Measurements from ENCODE around the gene MRPL9. TPM values are rescaled to one million over a fixed set of nuclear protein-coding genes. Genes with fewer than 3 reads are reported as not detected.
A peak's percentile ranks its signal among the peaks of the same experiment; 100 is the strongest.

Gene MRPL9
- 92.1 and 119 TPM in 2 replicates for total RNA-seq

DNA sequence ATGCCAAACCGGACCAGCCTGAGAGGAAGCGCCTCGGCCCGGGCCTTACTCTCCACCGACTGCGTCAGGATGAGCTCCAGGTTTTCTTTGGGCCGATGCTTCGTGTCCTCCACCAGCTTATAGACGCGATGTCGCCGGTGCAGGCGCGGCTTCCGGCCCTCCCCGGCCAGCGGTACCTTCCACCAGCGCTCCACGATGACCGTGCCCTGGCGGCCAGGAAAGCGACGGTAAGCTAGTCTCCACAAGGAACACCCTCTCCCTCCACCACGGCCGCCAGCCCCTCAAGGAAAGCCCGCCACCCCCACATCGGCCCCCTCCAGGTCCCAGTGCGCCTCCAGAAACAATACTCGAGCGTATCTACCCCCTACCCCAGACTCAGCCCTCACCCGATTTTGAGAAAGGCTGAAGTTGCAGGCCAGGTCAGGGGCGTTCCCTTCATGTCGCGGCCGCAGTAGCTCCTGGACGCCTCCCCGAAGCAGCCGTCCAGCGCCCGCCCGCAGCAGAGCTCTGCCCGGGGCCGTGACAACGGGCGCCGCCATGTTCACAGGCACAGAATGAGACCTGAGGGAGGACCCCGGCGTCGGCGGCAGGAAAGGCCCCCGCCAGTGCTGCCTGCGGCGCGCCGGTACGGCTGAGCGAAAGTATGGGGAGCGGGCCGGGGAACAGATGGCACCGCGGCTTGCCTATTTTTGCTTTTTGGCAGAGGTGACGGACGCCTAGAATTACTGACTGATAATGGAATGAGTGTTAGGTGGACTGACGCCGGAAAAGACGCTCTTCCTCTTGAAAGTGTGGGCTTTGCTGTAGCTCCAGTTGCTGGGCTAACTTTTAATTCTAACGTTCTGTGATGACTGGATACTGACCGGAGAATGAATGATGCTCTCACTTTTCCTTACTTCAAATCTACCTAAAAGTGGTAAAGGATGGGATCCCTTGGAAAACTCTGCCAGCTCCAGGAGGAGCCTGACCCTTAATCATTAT is at the start of gene MRPL9:
Gene MRPL9 (minus strand): TSS at position 556 of the 981 bp plus-strand sequence. CDS start 17 bp downstream, at position 539.
- DNase-seq (ENCODE audit: low read depth) = peak; percentile 21
- Histone ChIP-seq H3K36me3 (ENCODE audit: control insufficient read depth, insufficient read depth, low read length) (peaks cover 1% of the 10 kb centered on the region), H3K27me3 (ENCODE audit: control insufficient read depth, insufficient read depth, low read length) (no peaks in the 10 kb centered on the region), H3K4me3 (ENCODE audit: low read depth, low read length) (peak within 1 kb of the TSS; percentile 84)
- TF ChIP-seq, protein P1, sequence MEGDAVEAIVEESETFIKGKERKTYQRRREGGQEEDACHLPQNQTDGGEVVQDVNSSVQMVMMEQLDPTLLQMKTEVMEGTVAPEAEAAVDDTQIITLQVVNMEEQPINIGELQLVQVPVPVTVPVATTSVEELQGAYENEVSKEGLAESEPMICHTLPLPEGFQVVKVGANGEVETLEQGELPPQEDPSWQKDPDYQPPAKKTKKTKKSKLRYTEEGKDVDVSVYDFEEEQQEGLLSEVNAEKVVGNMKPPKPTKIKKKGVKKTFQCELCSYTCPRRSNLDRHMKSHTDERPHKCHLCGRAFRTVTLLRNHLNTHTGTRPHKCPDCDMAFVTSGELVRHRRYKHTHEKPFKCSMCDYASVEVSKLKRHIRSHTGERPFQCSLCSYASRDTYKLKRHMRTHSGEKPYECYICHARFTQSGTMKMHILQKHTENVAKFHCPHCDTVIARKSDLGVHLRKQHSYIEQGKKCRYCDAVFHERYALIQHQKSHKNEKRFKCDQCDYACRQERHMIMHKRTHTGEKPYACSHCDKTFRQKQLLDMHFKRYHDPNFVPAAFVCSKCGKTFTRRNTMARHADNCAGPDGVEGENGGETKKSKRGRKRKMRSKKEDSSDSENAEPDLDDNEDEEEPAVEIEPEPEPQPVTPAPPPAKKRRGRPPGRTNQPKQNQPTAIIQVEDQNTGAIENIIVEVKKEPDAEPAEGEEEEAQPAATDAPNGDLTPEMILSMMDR (IDR thresholded peaks at IDR 0.05; ENCODE audit: insufficient read depth, low read length, poor library complexity, severe bottlenecking) = no peak

DNA sequence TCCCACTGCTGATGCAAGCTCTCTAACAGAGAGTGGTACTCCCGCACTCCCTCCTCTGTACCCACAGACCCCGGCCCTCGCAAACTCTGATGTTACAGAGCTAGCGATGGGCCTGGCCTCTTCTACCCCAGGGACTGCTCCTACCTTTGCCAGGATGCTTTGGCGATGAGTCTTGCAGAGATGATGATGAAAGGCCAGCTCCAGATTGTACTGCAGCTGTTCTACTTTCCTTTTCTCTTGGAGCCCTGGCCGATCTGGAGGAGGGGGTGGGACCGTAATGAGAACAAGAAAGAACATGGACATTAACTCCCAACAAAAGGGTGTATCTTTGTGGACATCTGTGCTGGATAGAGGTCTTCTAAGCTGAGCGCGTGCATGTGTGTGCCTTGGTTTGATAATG is 47.9 kb upstream of the MRPL9 start:
- Histone ChIP-seq H3K27me3 (ENCODE audit: control insufficient read depth, insufficient read depth, low read length) (peaks cover 26% of the 10 kb centered on the region), H3K36me3 (ENCODE audit: control insufficient read depth, insufficient read depth, low read length) (no peaks in the 10 kb centered on the region), H3K4me3 (ENCODE audit: low read depth, low read length) (no peak overlapping the region)
- TF ChIP-seq, protein P1 (IDR thresholded peaks at IDR 0.05; ENCODE audit: insufficient read depth, low read length, poor library complexity, severe bottlenecking) = no peak
- no peak for DNase-seq (ENCODE audit: low read depth)

DNA sequence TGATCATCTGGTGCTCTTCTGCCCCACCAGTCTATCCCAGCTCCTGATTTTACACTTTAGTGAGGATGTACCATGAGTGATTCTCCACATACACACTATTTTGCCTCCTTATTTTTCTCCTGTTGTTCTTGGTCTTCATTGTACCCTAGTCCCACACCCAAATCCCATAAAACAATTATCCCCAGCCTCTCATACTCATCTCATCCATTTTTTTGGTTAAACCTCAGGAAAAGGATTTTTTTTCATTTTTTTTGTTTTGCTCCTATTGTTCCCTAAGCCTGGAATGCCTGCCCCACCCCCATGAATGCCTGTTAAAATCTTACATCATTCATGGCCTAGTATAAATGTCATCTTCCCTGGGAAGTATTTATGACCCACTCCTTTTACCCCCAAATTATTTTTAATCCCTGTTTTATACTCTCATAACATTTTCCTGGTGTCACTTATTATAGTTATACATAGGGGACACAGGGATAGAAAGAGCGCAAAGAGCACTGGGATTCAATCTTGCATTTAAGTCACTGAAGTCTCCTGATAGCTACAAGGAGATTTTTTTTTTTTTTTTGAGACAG is 46.8 kb upstream of the MRPL9 start:
- DNase-seq (ENCODE audit: low read depth) = no peak
- Histone ChIP-seq H3K36me3 (ENCODE audit: control insufficient read depth, insufficient read depth, low read length) (no peaks in the 10 kb centered on the region), H3K27me3 (ENCODE audit: control insufficient read depth, insufficient read depth, low read length) (peaks cover 30% of the 10 kb centered on the region), H3K4me3 (ENCODE audit: low read depth, low read length) (no peak overlapping the region)
- TF ChIP-seq, protein P1 (IDR thresholded peaks at IDR 0.05; ENCODE audit: insufficient read depth, low read length, poor library complexity, severe bottlenecking) = no peak

DNA sequence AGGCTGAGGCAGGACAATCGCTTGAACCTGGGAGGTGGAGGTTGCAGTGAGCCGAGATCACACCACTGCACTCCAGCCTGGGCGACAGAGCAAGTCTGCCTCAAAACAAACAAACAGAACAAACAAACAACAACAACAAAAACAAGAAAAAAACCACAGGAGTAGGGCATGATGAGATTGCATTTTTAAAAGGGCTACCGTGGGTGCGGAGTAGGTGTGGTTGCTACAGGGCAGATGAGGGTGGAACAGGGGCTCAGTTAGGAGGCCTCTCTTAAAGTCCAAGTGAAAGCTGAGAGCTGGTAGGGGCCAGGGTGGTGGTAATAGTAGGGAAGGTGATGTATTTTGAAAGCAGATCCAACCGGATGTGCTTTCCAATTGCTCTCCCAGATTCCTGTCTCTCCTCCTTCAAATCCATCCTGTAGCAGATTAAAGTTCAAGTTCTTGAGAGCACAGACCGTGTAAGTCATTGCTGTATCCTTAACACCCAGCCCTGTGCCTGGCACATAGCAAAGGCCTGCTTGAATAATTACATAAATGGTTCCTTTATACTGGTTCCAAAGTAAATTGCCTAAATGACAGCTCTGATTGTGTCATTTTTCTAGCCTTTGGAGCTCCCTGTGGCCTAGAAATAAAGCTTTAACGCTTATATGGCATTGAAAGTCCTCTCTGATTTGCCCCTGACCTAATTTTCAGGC is 46.1 kb upstream of the MRPL9 start:
- no peak overlapping the region for H3K4me3 ChIP-seq (ENCODE audit: low read depth, low read length)
- peaks cover 27% of the 10 kb centered on the region for H3K27me3 ChIP-seq (ENCODE audit: control insufficient read depth, insufficient read depth, low read length)
- no peaks in the 10 kb centered on the region for H3K36me3 ChIP-seq (ENCODE audit: control insufficient read depth, insufficient read depth, low read length)
- TF ChIP-seq, protein P1 (IDR thresholded peaks at IDR 0.05; ENCODE audit: insufficient read depth, low read length, poor library complexity, severe bottlenecking) = no peak
- no peak for DNase-seq (ENCODE audit: low read depth)

DNA sequence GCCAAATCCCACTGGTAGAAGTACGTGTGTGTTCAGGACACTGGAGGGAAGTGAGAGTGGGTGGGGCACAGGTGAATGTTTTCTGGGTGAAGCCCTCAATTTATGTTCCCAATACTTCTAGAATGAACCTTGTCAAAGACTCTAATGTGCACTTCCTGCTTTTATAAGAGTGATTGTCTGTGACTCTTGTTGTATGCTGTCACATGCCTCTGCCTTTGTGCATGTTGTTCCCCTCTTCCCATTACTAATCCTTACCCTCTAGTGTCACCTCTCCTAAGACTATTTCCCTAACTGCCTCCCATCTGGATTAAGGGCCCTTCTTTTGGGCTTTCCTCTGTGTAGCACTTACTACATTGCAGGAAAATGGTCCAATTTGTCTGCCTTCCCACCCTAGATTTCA is 44.5 kb upstream of the MRPL9 start:
- Histone ChIP-seq H3K4me3 (ENCODE audit: low read depth, low read length) (no peak overlapping the region), H3K36me3 (ENCODE audit: control insufficient read depth, insufficient read depth, low read length) (no peaks in the 10 kb centered on the region), H3K27me3 (ENCODE audit: control insufficient read depth, insufficient read depth, low read length) (peaks cover 29% of the 10 kb centered on the region)
- TF ChIP-seq, protein P1 (IDR thresholded peaks at IDR 0.05; ENCODE audit: insufficient read depth, low read length, poor library complexity, severe bottlenecking) = no peak
- DNase-seq (ENCODE audit: low read depth) = no peak

All from kidney epithelial cell (primary cell).